HepG2 (cell line): Measurements from ENCODE around the gene KSR1. TPM values are rescaled to one million over a fixed set of nuclear protein-coding genes. Genes with fewer than 3 reads are reported as not detected.

Source experiments
- CBX5 ChIP-seq: sonication (generic); formaldehyde crosslinking; IDR thresholded peaks from 2 replicates; pipeline ENCODE4 v1.4.0; 2020; ENCODE audit warnings: missing genetic modification reagents, borderline replicate concordance
- IRX3 ChIP-seq: sonication (generic); formaldehyde crosslinking; IDR thresholded peaks from 2 replicates; pipeline ENCODE4 v1.8.1; 2023; ENCODE audit warnings: mild to moderate bottlenecking, low read depth, missing genetic modification reagents, borderline replicate concordance
- JARID2 ChIP-seq: sonication (generic); formaldehyde crosslinking; IDR thresholded peaks from 2 replicates; pipeline ENCODE4 v1.8.1; 2023; ENCODE audit warnings: missing genetic modification reagents, inconsistent platforms; ENCODE audit not compliant: insufficient replicate concordance
- KDM6A ChIP-seq: IDR thresholded peaks from 2 replicates; pipeline ENCODE4 v1.6.1; 2016; ENCODE audit warnings: low read depth
- MEF2D ChIP-seq: sonication (generic); formaldehyde crosslinking; IDR thresholded peaks from 2 replicates; pipeline ENCODE4 v1.5.1; 2020; ENCODE audit warnings: mild to moderate bottlenecking, missing genetic modification reagents
- NRL ChIP-seq: sonication (generic); formaldehyde crosslinking; IDR thresholded peaks from 2 replicates; pipeline ENCODE4 v1.5.0; 2020; ENCODE audit warnings: missing genetic modification reagents, mild to moderate bottlenecking, moderate library complexity, borderline replicate concordance
- PHF8 ChIP-seq: sonication (generic); formaldehyde crosslinking; IDR thresholded peaks from 2 replicates; pipeline ENCODE4 v1.5.0; 2020; ENCODE audit warnings: missing genetic modification reagents
- SNAI1 ChIP-seq: sonication (generic); formaldehyde crosslinking; IDR thresholded peaks from 2 replicates; pipeline ENCODE4 v1.5.0; 2020; ENCODE audit warnings: mild to moderate bottlenecking, missing genetic modification reagents, borderline replicate concordance
- SOX6 ChIP-seq, 2 experiments: fragments of 450-650 bp in 1 of 2; sonication (generic) in 1 of 2; formaldehyde crosslinking in 1 of 2; IDR thresholded peaks; 2 replicates each; pipeline versions ENCODE4 v1.4.0 to v1.6.1; 2017 to 2020; ENCODE audit warnings: antibody characterized with exemption in 1 of 2, mild to moderate bottlenecking in 1 of 2, missing genetic modification reagents in 1 of 2
- TAF1 ChIP-seq: sonication (generic); formaldehyde crosslinking; IDR thresholded peaks from 2 replicates; pipeline ENCODE4 v1.4.0; 2020; ENCODE audit warnings: missing genetic modification reagents
- TP53 ChIP-seq: sonication (generic); formaldehyde crosslinking; conservative IDR thresholded peaks from 2 replicates; pipeline ENCODE4 v1.4.0; 2020; ENCODE audit warnings: missing genetic modification reagents
- ZBTB20 ChIP-seq: sonication (generic); formaldehyde crosslinking; IDR thresholded peaks from 2 replicates; pipeline ENCODE4 v1.8.1; 2023; ENCODE audit warnings: missing genetic modification reagents, low read depth, mild to moderate bottlenecking, borderline replicate concordance
- ZBTB21 ChIP-seq: sonication (generic); formaldehyde crosslinking; IDR thresholded peaks from 2 replicates; pipeline ENCODE4 v1.4.0; 2020; ENCODE audit warnings: missing genetic modification reagents
- ZFP41 ChIP-seq: sonication (generic); formaldehyde crosslinking; IDR thresholded peaks from 2 replicates; pipeline ENCODE4 v1.4.0; 2020; ENCODE audit warnings: mild to moderate bottlenecking, missing genetic modification reagents, borderline replicate concordance
- ZNF274 ChIP-seq: sonication (generic); formaldehyde crosslinking; IDR thresholded peaks from 2 replicates; pipeline ENCODE4 v1.5.1; 2020; ENCODE audit warnings: mild to moderate bottlenecking, missing genetic modification reagents
- ZNF292 ChIP-seq: sonication (generic); formaldehyde crosslinking; IDR thresholded peaks from 2 replicates; pipeline ENCODE4 v1.8.1; 2022; ENCODE audit warnings: mild to moderate bottlenecking, low read depth, missing genetic modification reagents, borderline replicate concordance
- ZNF572 ChIP-seq: sonication (generic); formaldehyde crosslinking; IDR thresholded peaks from 2 replicates; pipeline ENCODE4 v1.5.1; 2020; ENCODE audit warnings: mild to moderate bottlenecking, missing genetic modification reagents
- ZNF652 ChIP-seq: IDR thresholded peaks from 2 replicates; pipeline ENCODE4 v1.6.1; 2016; ENCODE audit warnings: low read depth, borderline replicate concordance
- ZNF687 ChIP-seq: sonication (generic); formaldehyde crosslinking; IDR thresholded peaks from 2 replicates; pipeline ENCODE4 v1.5.1; 2020; ENCODE audit warnings: mild to moderate bottlenecking, missing genetic modification reagents, moderate library complexity
- ZNF720 ChIP-seq: sonication (generic); formaldehyde crosslinking; IDR thresholded peaks from 2 replicates; pipeline ENCODE4 v1.4.0; 2020; ENCODE audit warnings: missing genetic modification reagents
- ZNF841 ChIP-seq: sonication (generic); formaldehyde crosslinking; IDR thresholded peaks from 2 replicates; pipeline ENCODE4 v1.8.1; 2023; ENCODE audit warnings: missing genetic modification reagents, borderline replicate concordance
- polyA plus RNA-seq, 8 experiments: library from polyadenylated mRNA; depleted of rRNA in 3 of 8; stranded (reverse) in 7 of 8; unstranded in 1 of 8; fragments of >200 nt; fragmentation: Illumina TruSeq in 4 of 8; extraction: Trizol in 4 of 8; gene quantifications; 2 replicates each; pipeline versions ENCODE4 v1.2.1 to v1.2.3, GENCODE V29; 2011 to 2016; ENCODE audit warnings: low read depth in 4 of 8, missing spikeins in 1 of 8, mixed read lengths in 1 of 8; ENCODE audit not compliant: insufficient read depth in 1 of 8
- total RNA-seq, 5 experiments: library from RNA; depleted of rRNA; stranded (reverse); fragments of >200 nt; fragmentation: Illumina TruSeq; extraction: Trizol; gene quantifications; 2 replicates each; pipeline ENCODE4 v1.2.3, GENCODE V29; 2016; ENCODE audit warnings: low read depth in 1 of 5
- TF ChIP-seq, protein P1 (sequence below): IDR thresholded peaks from 2 replicates; pipeline ENCODE4 v1.6.1; 2018; ENCODE audit warnings: missing genetic modification reagents
- TF ChIP-seq, protein P2 (sequence below): sonication (generic); formaldehyde crosslinking; IDR thresholded peaks from 2 replicates; pipeline ENCODE4 v1.4.0; 2020; ENCODE audit warnings: mild to moderate bottlenecking, missing genetic modification reagents

KSR1 gene
- total and polyA plus RNA-seq, 2 of the 13 experiments (the other 11 are each of a cell fraction or from before 2014, with no cell fraction given): 10.1 to 16.6 TPM

- TF ChIP-seq, protein P1, sequence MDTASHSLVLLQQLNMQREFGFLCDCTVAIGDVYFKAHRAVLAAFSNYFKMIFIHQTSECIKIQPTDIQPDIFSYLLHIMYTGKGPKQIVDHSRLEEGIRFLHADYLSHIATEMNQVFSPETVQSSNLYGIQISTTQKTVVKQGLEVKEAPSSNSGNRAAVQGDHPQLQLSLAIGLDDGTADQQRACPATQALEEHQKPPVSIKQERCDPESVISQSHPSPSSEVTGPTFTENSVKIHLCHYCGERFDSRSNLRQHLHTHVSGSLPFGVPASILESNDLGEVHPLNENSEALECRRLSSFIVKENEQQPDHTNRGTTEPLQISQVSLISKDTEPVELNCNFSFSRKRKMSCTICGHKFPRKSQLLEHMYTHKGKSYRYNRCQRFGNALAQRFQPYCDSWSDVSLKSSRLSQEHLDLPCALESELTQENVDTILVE (CRISPR knock-in tag): no peak
- TF ChIP-seq TP53 (CRISPR knock-in tag) (0 out of 2 replicates have a peak, but pooled peaks have one; percentile 27), KDM6A (CRISPR knock-in tag) (no peak), NRL (CRISPR knock-in tag) (no peak), PHF8 (CRISPR knock-in tag) (peak; percentile 43), SNAI1 (CRISPR knock-in tag) (no peak), JARID2 (no peak), ZNF841 (CRISPR knock-in tag) (no peak), ZBTB20 (CRISPR knock-in tag) (no peak), ZNF572 (CRISPR knock-in tag) (no peak), TAF1 (peak; percentile 60; the same call in 1 of the 2 replicates), ZNF274 (CRISPR knock-in tag) (no peak), ZNF720 (CRISPR knock-in tag) (no peak), IRX3 (no peak), SOX6 (IDR thresholded peaks at IDR 0.05) (no peak), SOX6 (CRISPR knock-in tag; IDR thresholded peaks at IDR 0.05) (no peak), CBX5 (CRISPR knock-in tag) (no peak; the same call in 1 of the 2 replicates), MEF2D (CRISPR knock-in tag) (no peak), ZNF687 (CRISPR knock-in tag) (peak; percentile 64), ZNF292 (CRISPR knock-in tag) (0 out of 2 replicates have a peak, but pooled peaks have one; percentile 30), ZFP41 (CRISPR knock-in tag) (no peak), ZBTB21 (CRISPR knock-in tag) (no peak), ZNF652 (CRISPR knock-in tag) (no peak)
- TF ChIP-seq, protein P2, sequence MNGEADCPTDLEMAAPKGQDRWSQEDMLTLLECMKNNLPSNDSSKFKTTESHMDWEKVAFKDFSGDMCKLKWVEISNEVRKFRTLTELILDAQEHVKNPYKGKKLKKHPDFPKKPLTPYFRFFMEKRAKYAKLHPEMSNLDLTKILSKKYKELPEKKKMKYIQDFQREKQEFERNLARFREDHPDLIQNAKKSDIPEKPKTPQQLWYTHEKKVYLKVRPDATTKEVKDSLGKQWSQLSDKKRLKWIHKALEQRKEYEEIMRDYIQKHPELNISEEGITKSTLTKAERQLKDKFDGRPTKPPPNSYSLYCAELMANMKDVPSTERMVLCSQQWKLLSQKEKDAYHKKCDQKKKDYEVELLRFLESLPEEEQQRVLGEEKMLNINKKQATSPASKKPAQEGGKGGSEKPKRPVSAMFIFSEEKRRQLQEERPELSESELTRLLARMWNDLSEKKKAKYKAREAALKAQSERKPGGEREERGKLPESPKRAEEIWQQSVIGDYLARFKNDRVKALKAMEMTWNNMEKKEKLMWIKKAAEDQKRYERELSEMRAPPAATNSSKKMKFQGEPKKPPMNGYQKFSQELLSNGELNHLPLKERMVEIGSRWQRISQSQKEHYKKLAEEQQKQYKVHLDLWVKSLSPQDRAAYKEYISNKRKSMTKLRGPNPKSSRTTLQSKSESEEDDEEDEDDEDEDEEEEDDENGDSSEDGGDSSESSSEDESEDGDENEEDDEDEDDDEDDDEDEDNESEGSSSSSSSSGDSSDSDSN (CRISPR knock-in tag): no peak; the same call in 1 of the 2 replicates
Observed at GRCh38 chr17:27496437-27496943, 40.2 kb downstream of the KSR1 start (continued).
